NCI-H2029 treated with DMSO at 0.1 percent for 48 hours (cell line): ENCODE results near the gene MED13L.

Experiments
- DNase-seq: peaks from one replicate; lab custom pipeline; 2025; lab: John Stamatoyannopoulos, UW

MED13L gene

GRCh38 chr12:116276652-116277466 lies 634 bp downstream of the MED13L start:
- DNase-seq: peak; percentile 42

- DNase-seq: no peak
These were observed 2.7 kb downstream of the MED13L start for GRCh38 chr12:116274551-116275375.

GRCh38 chr12:116273813-116274550 lies 3.5 kb downstream of the MED13L start:
- DNase-seq: no peak

- DNase-seq: no peak
These were observed 9.5 kb downstream of the MED13L start for GRCh38 chr12:116267948-116268347.

GRCh38 chr12:116266631-116267349 lies 10.7 kb downstream of the MED13L start:
- DNase-seq: no peak

- DNase-seq: no peak
These were observed 11.3 kb downstream of the MED13L start for GRCh38 chr12:116266168-116266601.

- no peak for DNase-seq
These were observed 11.9 kb downstream of the MED13L start for GRCh38 chr12:116265351-116266147.

- DNase-seq: no peak
These were observed 12.9 kb downstream of the MED13L start for GRCh38 chr12:116264525-116265070.

- DNase-seq: no peak
These were observed 13.6 kb downstream of the MED13L start for GRCh38 chr12:116263844-116264243.

- DNase-seq: no peak
These were observed 14.1 kb downstream of the MED13L start for GRCh38 chr12:116263431-116263830.

- no peak for DNase-seq
These were observed 14.8 kb downstream of the MED13L start for GRCh38 chr12:116262741-116263140.

- no peak for DNase-seq
These were observed 15.9 kb downstream of the MED13L start for GRCh38 chr12:116261525-116262100.

- DNase-seq: no peak
These were observed 17.5 kb downstream of the MED13L start for GRCh38 chr12:116259800-116260577.

GRCh38 chr12:116257826-116258225 lies 19.7 kb downstream of the MED13L start:
- no peak for DNase-seq

GRCh38 chr12:116257215-116257614 lies 20.3 kb downstream of the MED13L start:
- DNase-seq: peak; percentile 31

GRCh38 chr12:116249938-116250337 lies 27.6 kb downstream of the MED13L start:
- no peak for DNase-seq

GRCh38 chr12:116248930-116249329 lies 28.6 kb downstream of the MED13L start:
- DNase-seq: no peak

- no peak for DNase-seq
These were observed 29.1 kb downstream of the MED13L start for GRCh38 chr12:116248433-116248832.

- DNase-seq: no peak
These were observed 30.1 kb downstream of the MED13L start for GRCh38 chr12:116247377-116247776.
